GM03348 (cell line): ENCODE data around the gene LINGO3.
A peak's percentile ranks its signal among the peaks of the same experiment; 100 is the strongest.

Experiments used
- DNase-seq: peaks from one replicate; pipeline ENCODE4 v3.0.0; 2012; ENCODE audit warnings: low spot score

LINGO3 gene

GRCh38 chr19:2305452-2306280 lies 2.3 kb downstream of the LINGO3 start:
- no peak for DNase-seq

GRCh38 chr19:2303211-2303798 lies 4.6 kb downstream of the LINGO3 start:
- no peak for DNase-seq

- no peak for DNase-seq
Measured at GRCh38 chr19:2302319-2303210, 5.4 kb downstream of the LINGO3 start.

- DNase-seq, result no peak
Measured at GRCh38 chr19:2300533-2300932, 7.4 kb downstream of the LINGO3 start.

- no peak for DNase-seq
Measured at GRCh38 chr19:2296141-2296540, 11.8 kb downstream of the LINGO3 start.

- DNase-seq, result peak; percentile 83
Measured at GRCh38 chr19:2294687-2295335, 13.1 kb downstream of the LINGO3 start.

GRCh38 chr19:2291185-2291751 lies 16.7 kb downstream of the LINGO3 start:
- DNase-seq, result no peak

- no peak for DNase-seq
Measured at GRCh38 chr19:2290441-2291184, 17.3 kb downstream of the LINGO3 start.

GRCh38 chr19:2289714-2290435 lies 18.1 kb downstream of the LINGO3 start:
- DNase-seq, result no peak

- DNase-seq, result no peak
Measured at GRCh38 chr19:2288818-2289713, 18.9 kb downstream of the LINGO3 start.

GRCh38 chr19:2288338-2288817 lies 19.6 kb downstream of the LINGO3 start:
- DNase-seq, result no peak

GRCh38 chr19:2287585-2288337 lies 20.2 kb downstream of the LINGO3 start:
- no peak for DNase-seq

GRCh38 chr19:2286402-2287140 lies 21.4 kb downstream of the LINGO3 start:
- DNase-seq, result no peak

GRCh38 chr19:2283835-2284507 lies 24.0 kb downstream of the LINGO3 start:
- DNase-seq, result no peak

GRCh38 chr19:2282862-2283237 lies 25.1 kb downstream of the LINGO3 start:
- DNase-seq, result no peak

- DNase-seq, result peak; percentile 64
Measured at GRCh38 chr19:2282062-2282861, 25.7 kb downstream of the LINGO3 start, which contains the start of gene PEAK3. TSS of gene PEAK3 (minus strand) at chr19:2282175. CDS start at chr19:2280931, 1,244 bp downstream.
